ENCODE measurements around the gene RBM43. TPM values are rescaled to one million over a fixed set of nuclear protein-coding genes. Genes with fewer than 3 reads are reported as not detected.
"Not testable (repeated sequence)": the region's sequence is repeated elsewhere in the genome, so short reads cannot be mapped to it uniquely, and the experiment has no call there.

The RBM43 gene
- total and polyA plus RNA-seq, 9 of the 15 experiments (the other 6 are each of a cell fraction or from before 2014, with no cell fraction given) = 1.3 to 6.9 (median 3.8) TPM

- no peak for ATAC-seq
- in situ Hi-C loops (cut with MboI) = no loop called here
These were observed 36.2 kb upstream of the RBM43 start for GRCh38 chr2:151297882-151298281.

GRCh38 chr2:151295926-151296325, 34.3 kb upstream of the RBM43 start:
- H3K79me2 ChIP-seq (ENCODE audit: control insufficient read depth, insufficient read depth, low read length); in situ Hi-C loops (cut with MboI); H3K4me1 ChIP-seq (replicated peaks in 1 of 2; ENCODE audit: control insufficient read depth in 2 of 2, insufficient read depth in 2 of 2, low read length in 2 of 2); H4K20me1 ChIP-seq (replicated peaks; ENCODE audit: control insufficient read depth, insufficient read depth, low read length); ATAC-seq; FAIRE-seq; H3K9me1 ChIP-seq (ENCODE audit: control insufficient read depth, insufficient read depth, low read length); H2AFZ ChIP-seq (ENCODE audit: low read depth, low read length); DNase-seq (ENCODE audit: extremely low read depth in 1 of 4, low spot score in 3 of 4); H3K27ac ChIP-seq (ENCODE audit: extremely low read depth, low read depth, low read length); H3K9ac ChIP-seq (ENCODE audit: insufficient read depth in 1 of 2, low read depth in 2 of 2, low read length in 2 of 2); H3K9me3 ChIP-seq (replicated peaks; ENCODE audit: control insufficient read depth, insufficient read depth, low read depth, low read length); H3K4me3 ChIP-seq; BruUV-seq (replicated peaks); H3K4me2 ChIP-seq (ENCODE audit: insufficient read depth, low read length); H3K27me3 ChIP-seq (ENCODE audit: control insufficient read depth in 2 of 2, insufficient read depth in 2 of 2, low read length in 2 of 2); intact Hi-C loops (cut with micrococcal nuclease); H3K36me3 ChIP-seq (ENCODE audit: control insufficient read depth, insufficient read depth, low read length); CTCF ChIA-PET (ENCODE audit: low intra/inter-chr PET ratio): not testable (repeated sequence)
- WGBS (ENCODE audit: insufficient coverage, low coverage, missing lambda C conversion rate) = 72% methylated on average over 15 of the region's 35 CpGs
- POLR2A ChIA-PET = interaction anchor here (1.3 kb wide), 1 partner anchor 11 kb away, joined by 4 read pairs; no protein-coding TSS in a partner anchor

More at GRCh38 chr2:151297882-151298281, 36.2 kb upstream of the RBM43 start:
- no TSS peak for BruUV-seq (replicated peaks)
- H4K20me1 ChIP-seq (replicated peaks; ENCODE audit: control insufficient read depth, insufficient read depth, low read length) = no peaks in the 10 kb centered on the region
- H3K36me3 ChIP-seq (ENCODE audit: control insufficient read depth, insufficient read depth, low read length) = no peaks in the 10 kb centered on the region
- TF ChIP-seq CTBP1 (IDR thresholded peaks at IDR 0.05; ENCODE audit: borderline replicate concordance) = 0 out of 2 replicates have a peak, but pooled peaks have one; percentile 35
- TF ChIP-seq FOSL1 (tag; conservative IDR thresholded peaks at IDR 0.05) = peak; percentile 42; the same call in 1 of the 2 replicates
- TF ChIP-seq SMARCC2 (IDR thresholded peaks at IDR 0.05; ENCODE audit: low read depth) = peak; percentile 18; the same call in 1 of the 2 replicates
- TF ChIP-seq NR2C1 (IDR thresholded peaks at IDR 0.05) = no peak
- TF ChIP-seq NR2C1 (tag; IDR thresholded peaks at IDR 0.05) = peak; percentile 22; the same call in 1 of the 2 replicates
- TF ChIP-seq ZNF668 (CRISPR knock-in tag; IDR thresholded peaks at IDR 0.05) = no peak
- 0 out of 2 replicates have a peak, but pooled peaks have one; percentile 21 for TF ChIP-seq BCL6 (CRISPR knock-in tag; IDR thresholded peaks at IDR 0.05)
- peak in 1 of 2 experiments; percentile 60; a peak in 2 of 4 replicates for TF ChIP-seq ZNF639 (CRISPR knock-in tag; conservative IDR thresholded peaks at IDR 0.05 in 1 of 2, IDR thresholded peaks at IDR 0.05 in 1 of 2)
- TF ChIP-seq ARID1B (IDR thresholded peaks at IDR 0.05) = 0 out of 2 replicates have a peak, but pooled peaks have one; percentile 9
- TF ChIP-seq ZNF311 (CRISPR knock-in tag; IDR thresholded peaks at IDR 0.05) = 0 out of 2 replicates have a peak, but pooled peaks have one; percentile 46
- TF ChIP-seq YY1 (IDR thresholded peaks at IDR 0.05; ENCODE audit: borderline replicate concordance in 1 of 3, control insufficient read depth in 1 of 3, extremely low read depth in 1 of 3, insufficient read depth in 3 of 3, insufficient read length in 1 of 3, insufficient replicate concordance in 2 of 3, low read depth in 1 of 3, low read length in 2 of 3) = peak in 1 of 3 experiments; percentile 44
- TF ChIP-seq HMG20B (CRISPR knock-in tag; IDR thresholded peaks at IDR 0.05) = no peak
- TF ChIP-seq KLF6 (CRISPR knock-in tag; IDR thresholded peaks at IDR 0.05; ENCODE audit: borderline replicate concordance) = 0 out of 2 replicates have a peak, but pooled peaks have one; percentile 13
- TF ChIP-seq KDM2B (CRISPR knock-in tag; IDR thresholded peaks at IDR 0.05) = no peak
- POLR2A ChIA-PET = interaction anchor here (1.2 to 1.5 kb wide), 2 partner anchors 9 kb away, joined by 3 to 6 read pairs; partner anchors contain the start of gene NMI
- FAIRE-seq (no peak), DNase-seq (ENCODE audit: extremely low read depth in 1 of 4, low spot score in 3 of 4) (no peak)
- no peaks in the 10 kb centered on the region for H3K9me1 ChIP-seq (ENCODE audit: control insufficient read depth, insufficient read depth, low read length)
- H3K79me2 ChIP-seq (ENCODE audit: control insufficient read depth, insufficient read depth, low read length) = no peaks in the 10 kb centered on the region
- no peak overlapping the region for H3K9ac ChIP-seq (ENCODE audit: insufficient read depth in 1 of 2, low read depth in 2 of 2, low read length in 2 of 2)
- peaks cover 0 to 5% of the 10 kb centered on the region in 2 experiments; a peak in 3 of 5 replicates for H3K4me1 ChIP-seq (replicated peaks in 1 of 2; ENCODE audit: control insufficient read depth in 2 of 2, insufficient read depth in 2 of 2, low read length in 2 of 2)
- H3K4me3 ChIP-seq = no peak overlapping the region
- peak overlapping the region; percentile 60 for H2AFZ ChIP-seq (ENCODE audit: low read depth, low read length)
- H3K4me2 ChIP-seq (ENCODE audit: insufficient read depth, low read length) = no peak overlapping the region
- intact Hi-C loops (cut with micrococcal nuclease) = no loop called here
- CTCF ChIA-PET (ENCODE audit: low intra/inter-chr PET ratio) = no interaction called here
- WGBS (ENCODE audit: insufficient coverage, low coverage, missing lambda C conversion rate) = 25% methylated on average over 1 of the region's 1 CpG
- H3K27me3 ChIP-seq (ENCODE audit: control insufficient read depth in 2 of 2, insufficient read depth in 2 of 2, low read length in 2 of 2) = no peaks in the 10 kb centered on the region
- no peaks in the 10 kb centered on the region for H3K9me3 ChIP-seq (replicated peaks; ENCODE audit: control insufficient read depth, insufficient read depth, low read depth, low read length)
- H3K27ac ChIP-seq (ENCODE audit: extremely low read depth, low read depth, low read length) = no peak overlapping the region

All from K562 (cell line).